Loucy (cell line): ENCODE results near the gene ADAR.
A peak's percentile ranks its signal among the peaks of the same experiment; 100 is the strongest.

Experiments used
- H2AFZ ChIP-seq: fragments of 200-600 bp; sonication (generic); 2 replicates; pipeline ENCODE4 v1.6.0; 2016; ENCODE audit warnings: antibody characterized with exemption, mild to moderate bottlenecking, low read length, moderate library complexity
- H3F3A ChIP-seq: fragments of 200-600 bp; 2 replicates; pipeline ENCODE4 v1.6.0; 2016; ENCODE audit warnings: antibody characterized with exemption, low read depth, mild to moderate bottlenecking
- H3K27me3 ChIP-seq: fragments of 200-600 bp; sonication (generic); 2 replicates; pipeline ENCODE4 v1.6.1; 2014; ENCODE audit warnings: low read length, mild to moderate bottlenecking; ENCODE audit not compliant: insufficient read depth, poor library complexity, severe bottlenecking
- H3K36me3 ChIP-seq: fragments of 200-600 bp; sonication (generic); 2 replicates; pipeline ENCODE4 v1.6.1; 2016; ENCODE audit warnings: low read length; ENCODE audit not compliant: insufficient read depth
- H3K4me1 ChIP-seq: fragments of 200-600 bp; sonication (generic); 2 replicates; pipeline ENCODE4 v1.5.1; 2014; ENCODE audit warnings: low read length, mild to moderate bottlenecking; ENCODE audit not compliant: insufficient read depth, poor library complexity, severe bottlenecking
- H3K4me2 ChIP-seq: fragments of 200-600 bp; sonication (generic); 2 replicates; pipeline ENCODE4 v1.6.0; 2014; ENCODE audit warnings: antibody characterized with exemption, low read length, low read depth, mild to moderate bottlenecking; ENCODE audit not compliant: poor library complexity, severe bottlenecking
- H3K4me3 ChIP-seq: fragments of 200-600 bp; sonication (generic); 2 replicates; pipeline ENCODE4 v1.5.1; 2014; ENCODE audit warnings: low read length, mild to moderate bottlenecking, mixed read lengths; ENCODE audit not compliant: poor library complexity, severe bottlenecking
- H3K79me2 ChIP-seq: fragments of 200-600 bp; sonication (generic); 2 replicates; pipeline ENCODE4 v1.6.1; 2014; ENCODE audit warnings: low read length; ENCODE audit not compliant: insufficient read depth
- H3K9ac ChIP-seq: fragments of 200-600 bp; sonication (generic); 2 replicates; pipeline ENCODE4 v1.6.0; 2014; ENCODE audit warnings: mild to moderate bottlenecking, low read depth, low read length, moderate library complexity; ENCODE audit not compliant: poor library complexity, severe bottlenecking
- H3K9me2 ChIP-seq: fragments of 200-600 bp; sonication (generic); replicated peaks from 2 replicates; pipeline ENCODE4 v1.6.1; 2016; ENCODE audit warnings: low read depth, low read length, mixed read lengths
- H3K9me3 ChIP-seq: fragments of 200-600 bp; sonication (generic); 2 replicates; pipeline ENCODE4 v1.6.1; 2014; ENCODE audit warnings: mild to moderate bottlenecking, antibody characterized with exemption, low read length, low read depth; ENCODE audit not compliant: insufficient read depth
- H4K20me1 ChIP-seq: fragments of 200-600 bp; sonication (generic); 2 replicates; pipeline ENCODE4 v1.6.0; 2014; ENCODE audit warnings: antibody characterized with exemption, low read length, mild to moderate bottlenecking; ENCODE audit not compliant: insufficient read depth, poor library complexity, severe bottlenecking
- CTCF ChIP-seq: fragments of 200-600 bp; sonication (generic); conservative IDR thresholded peaks from 2 replicates; pipeline ENCODE4 v1.5.1; 2014; ENCODE audit warnings: mild to moderate bottlenecking, antibody characterized with exemption, low read length
- EZH2phosphoT487 ChIP-seq: fragments of 200-600 bp; IDR thresholded peaks from 2 replicates; pipeline ENCODE4 v1.6.1; 2018; ENCODE audit warnings: antibody characterized with exemption, mild to moderate bottlenecking, moderate library complexity, borderline replicate concordance

The ADAR gene

GRCh38 chr1:154550070-154550469, 57.9 kb downstream of the ADAR start:
- H3K4me1 ChIP-seq = peaks cover 14% of the 10 kb centered on the region
- no peak overlapping the region for H3K4me2 ChIP-seq
- H2AFZ ChIP-seq = no peak overlapping the region
- H3K79me2 ChIP-seq = peaks cover 27% of the 10 kb centered on the region
- H3K4me3 ChIP-seq = no peak overlapping the region
- no peaks in the 10 kb centered on the region for H3K9me3 ChIP-seq
- TF ChIP-seq CTCF (no peak), EZH2phosphoT487 (no peak)
- H3K36me3 ChIP-seq = peaks cover 61% of the 10 kb centered on the region; the same call in 1 of the 2 replicates
- no peaks in the 10 kb centered on the region for H3K27me3 ChIP-seq
- no peaks in the 10 kb centered on the region for H3F3A ChIP-seq
- no peaks in the 10 kb centered on the region for H3K9me2 ChIP-seq
- peaks cover 16% of the 10 kb centered on the region for H4K20me1 ChIP-seq
- no peak overlapping the region for H3K9ac ChIP-seq

- no peaks in the 10 kb centered on the region for H3K9me2 ChIP-seq
- H3K4me2 ChIP-seq = peak overlapping the region; percentile 63
- peaks cover 11% of the 10 kb centered on the region for H3K4me1 ChIP-seq
- H2AFZ ChIP-seq = no peak overlapping the region
- H3K4me3 ChIP-seq = peak overlapping the region; percentile 39
- no peaks in the 10 kb centered on the region for H3K27me3 ChIP-seq
- peaks cover 8% of the 10 kb centered on the region for H4K20me1 ChIP-seq
- H3K9ac ChIP-seq = peak overlapping the region; percentile 43
- no peaks in the 10 kb centered on the region for H3F3A ChIP-seq
- H3K36me3 ChIP-seq = peaks cover 53% of the 10 kb centered on the region; the same call in 1 of the 2 replicates
- peaks cover 19% of the 10 kb centered on the region; the same call in 1 of the 2 replicates for H3K79me2 ChIP-seq
- TF ChIP-seq EZH2phosphoT487 (no peak), CTCF (no peak)
- no peaks in the 10 kb centered on the region for H3K9me3 ChIP-seq
Observed at GRCh38 chr1:154549202-154549770, 58.7 kb downstream of the ADAR start.

GRCh38 chr1:154548028-154548427, 60.0 kb downstream of the ADAR start:
- TF ChIP-seq CTCF (no peak), EZH2phosphoT487 (no peak)

More at GRCh38 chr1:154548028-154548427, 60.0 kb downstream of the ADAR start:
- Histone ChIP-seq H3K4me2 (peak overlapping the region; percentile 63), H3K36me3 (peaks cover 41% of the 10 kb centered on the region; the same call in 1 of the 2 replicates), H3K9me3 (no peaks in the 10 kb centered on the region), H4K20me1 (peaks cover 7% of the 10 kb centered on the region), H3K9ac (no peak overlapping the region), H3K4me3 (no peak overlapping the region), H3K9me2 (no peaks in the 10 kb centered on the region), H2AFZ (no peak overlapping the region), H3K4me1 (peaks cover 8% of the 10 kb centered on the region), H3K27me3 (no peaks in the 10 kb centered on the region), H3K79me2 (peaks cover 7% of the 10 kb centered on the region; the same call in 1 of the 2 replicates), H3F3A (no peaks in the 10 kb centered on the region)
